Measurements from ENCODE around the gene TTLL6.
"Not testable (repeated sequence)": the region's sequence is repeated elsewhere in the genome, so short reads cannot be mapped to it uniquely, and the experiment has no call there.

Gene TTLL6

GRCh38 chr17:48825446-48826381 lies 8.7 kb upstream of the TTLL6 start (continued):
- TF ChIP-seq GLIS1 (tag by site-specific recombination; IDR thresholded peaks at IDR 0.05) (peak; percentile 22; the same call in 1 of the 2 replicates), ZEB2 (tag by site-specific recombination; IDR thresholded peaks at IDR 0.05) (no peak), ZNF362 (tag by site-specific recombination; IDR thresholded peaks at IDR 0.05) (no peak), ZNF768 (tag by site-specific recombination; IDR thresholded peaks at IDR 0.05) (no peak), ZNF660 (tag by site-specific recombination; IDR thresholded peaks at IDR 0.05) (no peak), ZNF157 (tag by site-specific recombination; IDR thresholded peaks at IDR 0.05) (no peak), ZNF391 (tag by site-specific recombination; IDR thresholded peaks at IDR 0.05; ENCODE audit: borderline replicate concordance, low read depth) (no peak), ZNF146 (tag by site-specific recombination; IDR thresholded peaks at IDR 0.05) (no peak)

GRCh38 chr17:48820936-48821335 lies 3.9 kb upstream of the TTLL6 start:
- TF ChIP-seq ZNF544 (tag by site-specific recombination; IDR thresholded peaks at IDR 0.05) (peak; percentile 50; the same call in 1 of the 2 replicates), ZNF112 (tag by site-specific recombination; IDR thresholded peaks at IDR 0.05) (peak; percentile 52; the same call in 1 of the 2 replicates), SCRT2 (tag by site-specific recombination; IDR thresholded peaks at IDR 0.05) (peak; percentile 42)
- POLR2A ChIA-PET; H3K27ac ChIP-seq (ENCODE audit: extremely low read depth, low read depth, low read length); H3K4me1 ChIP-seq (ENCODE audit: control insufficient read depth, insufficient read depth, low read length); H3K9me3 ChIP-seq (ENCODE audit: control insufficient read depth, insufficient read depth, low read depth, low read length); H3K36me3 ChIP-seq (ENCODE audit: control insufficient read depth in 2 of 2, insufficient read depth in 1 of 2, low read length in 2 of 2); H3K4me3 ChIP-seq (ENCODE audit: low read depth, low read length): not testable (repeated sequence)
- CTCF ChIA-PET = interaction anchor here (0.6 to 1.6 kb wide), 4 partner anchors 14 to 766 kb away, joined by 3 to 7 read pairs (median 5); no protein-coding TSS in a partner anchor

- TF ChIP-seq ZNF596 (tag by site-specific recombination; IDR thresholded peaks at IDR 0.05) (no peak), ZNF48 (tag by site-specific recombination; IDR thresholded peaks at IDR 0.05) (no peak), ZNF335 (tag by site-specific recombination; conservative IDR thresholded peaks at IDR 0.05) (peak; percentile 55)
- H3K27ac ChIP-seq (ENCODE audit: extremely low read depth, low read depth, low read length) = no peak overlapping the region
Observed at GRCh38 chr17:48819466-48819865, 2.4 kb upstream of the TTLL6 start.

GRCh38 chr17:48818361-48818841 lies 1.4 kb upstream of the TTLL6 start:
- no peak overlapping the region for H3K27ac ChIP-seq (ENCODE audit: extremely low read depth, low read depth, low read length)
- TF ChIP-seq ZNF792 (tag by site-specific recombination; IDR thresholded peaks at IDR 0.05) = no peak
- TF ChIP-seq OSR2 (tag by site-specific recombination; IDR thresholded peaks at IDR 0.05) = peak; percentile 62
- no peaks in the 10 kb centered on the region for H3K9me3 ChIP-seq (ENCODE audit: control insufficient read depth, insufficient read depth, low read depth, low read length)
- ChIA-PET CTCF (interaction anchor here (0.6 to 14.2 kb wide), 5 partner anchors 15 to 141 kb away, joined by 3 to 387 read pairs (median 19); no protein-coding TSS in a partner anchor), POLR2A (no interaction called here)
- peaks cover 4% of the 10 kb centered on the region for H3K4me1 ChIP-seq (ENCODE audit: control insufficient read depth, insufficient read depth, low read length)
- H3K36me3 ChIP-seq (ENCODE audit: control insufficient read depth in 2 of 2, insufficient read depth in 1 of 2, low read length in 2 of 2) = no peaks in the 10 kb centered on the region
- no peak overlapping the region for H3K4me3 ChIP-seq (ENCODE audit: low read depth, low read length)

More at GRCh38 chr17:48819466-48819865, 2.4 kb upstream of the TTLL6 start:
- H3K4me3 ChIP-seq (ENCODE audit: low read depth, low read length) = no peak overlapping the region
- H3K36me3 ChIP-seq (ENCODE audit: control insufficient read depth in 2 of 2, insufficient read depth in 1 of 2, low read length in 2 of 2) = no peaks in the 10 kb centered on the region
- H3K4me1 ChIP-seq (ENCODE audit: control insufficient read depth, insufficient read depth, low read length) = peaks cover 4% of the 10 kb centered on the region
- CTCF ChIA-PET = interaction anchor here (14.2 kb wide), 1 partner anchor 62 kb away, joined by 387 read pairs; no protein-coding TSS in a partner anchor
- POLR2A ChIA-PET = no interaction called here
- no peaks in the 10 kb centered on the region for H3K9me3 ChIP-seq (ENCODE audit: control insufficient read depth, insufficient read depth, low read depth, low read length)

Measured in HEK293 (cell line).